CD4-positive, alpha-beta T cell (primary cell): ENCODE results near the gene SYT9. TPM values are rescaled to one million over a fixed set of nuclear protein-coding genes. Genes with fewer than 3 reads are reported as not detected.

ENCODE experiments used
- ATAC-seq: fragments of 200-7000 bp; cut with Tn5 transposase; one replicate; pipeline ENCODE4 v1.10.0; 2022; ENCODE audit warnings: mild to moderate bottlenecking; ENCODE audit not compliant: poor library complexity
- CTCF ChIA-PET: fragments of 350-600 bp; sonication (Branson Sonifier 250); formaldehyde crosslinking; loops from one replicate; lab custom pipeline; 2021; ENCODE audit warnings: antibody characterized with exemption, inconsistent platforms; lab: Charles Lee
- POLR2A ChIA-PET: fragments of 350-600 bp; sonication (Branson Sonifier 250); formaldehyde crosslinking; loops from one replicate; lab custom pipeline; 2021; ENCODE audit warnings: antibody characterized with exemption, inconsistent platforms; lab: Charles Lee
- DNase-seq, 14 experiments: peaks; one replicate each; pipeline ENCODE4 v3.0.0-alpha.2; 2013 to 2020; ENCODE audit warnings: mixed read lengths in 2 of 14
- H3K27ac ChIP-seq, 2 donors: one replicate each; pipeline versions ENCODE4 v1.5.1 to v1.7.0; 2013; ENCODE audit warnings: low read length in 2 of 2, low read depth in 1 of 2, mild to moderate bottlenecking in 1 of 2
- H3K27me3 ChIP-seq, 2 experiments: 1 replicate in 1 of 2; 2 replicates in 1 of 2; pipeline versions ENCODE4 v1.6.1 to v1.7.0; 2013; ENCODE audit warnings: low read length in 2 of 2, control low read depth in 1 of 2, mild to moderate bottlenecking in 1 of 2, moderate library complexity in 1 of 2; ENCODE audit not compliant: insufficient read depth in 2 of 2, control insufficient read depth in 1 of 2
- H3K36me3 ChIP-seq: one replicate; pipeline ENCODE4 v1.6.1; 2013; ENCODE audit warnings: low read length, control low read depth; ENCODE audit not compliant: insufficient read depth
- H3K4me1 ChIP-seq: one replicate; pipeline ENCODE4 v1.6.1; 2013; ENCODE audit warnings: low read length, control low read depth; ENCODE audit not compliant: insufficient read depth
- H3K4me3 ChIP-seq: one replicate; pipeline ENCODE4 v1.5.1; 2013; ENCODE audit warnings: mild to moderate bottlenecking, low read length, moderate library complexity
- H3K9me3 ChIP-seq, 2 experiments: 1 replicate in 1 of 2; 2 replicates in 1 of 2; pipeline versions ENCODE4 v1.6.1 to v1.7.0; 2013; ENCODE audit warnings: low read length in 2 of 2, mild to moderate bottlenecking in 2 of 2, control low read depth in 1 of 2, moderate library complexity in 1 of 2; ENCODE audit not compliant: control insufficient read depth in 1 of 2, insufficient read depth in 1 of 2
- H3K27ac Mint-ChIP-seq: one replicate; pipeline ENCODE4 v1.8.0; 2020; ENCODE audit warnings: mixed read lengths
- H3K27me3 Mint-ChIP-seq: one replicate; pipeline ENCODE4 v1.8.0; 2021; ENCODE audit warnings: mixed read lengths
- H3K36me3 Mint-ChIP-seq: one replicate; pipeline ENCODE4 v1.8.0; 2021; ENCODE audit warnings: low read depth, mixed read lengths
- H3K4me1 Mint-ChIP-seq: one replicate; pipeline ENCODE4 v1.8.0; 2021; ENCODE audit warnings: low read depth, mixed read lengths
- H3K4me3 Mint-ChIP-seq: one replicate; pipeline ENCODE4 v1.8.0; 2020; ENCODE audit warnings: mild to moderate bottlenecking, mixed read lengths
- H3K9me3 Mint-ChIP-seq: one replicate; pipeline ENCODE4 v1.8.0; 2020; ENCODE audit warnings: mixed read lengths
- intact Hi-C, 2 experiments: fragments of 100-400 bp; cut with DNase I in 1 of 2; cut with micrococcal nuclease in 1 of 2; formaldehyde crosslinking; loops; one replicate each; pipeline versions ENCODE4 v1.15.1 to v1.9.0; 2023 to 2025; cut with DNase I, micrococcal nuclease
- polyA plus RNA-seq, 2 donors: library from polyadenylated mRNA; unstranded; fragments of 120-200 nt; gene quantifications; one replicate each; pipeline ENCODE4 v1.2.1, GENCODE V29; 2013
- total RNA-seq, 174 experiments: library from RNA in 2 of 174; stranded (reverse) in 2 of 174; gene quantifications; one replicate each; pipeline ENCODE4 v1.2.3 and lab custom pipeline; 2021 to 2026
- TF ChIP-seq, protein P1 (sequence below): fragments of 200-600 bp; IDR thresholded peaks from one replicate; pipeline ENCODE4 v1.8.0; 2022; ENCODE audit warnings: antibody characterized with exemption, mild to moderate bottlenecking

The SYT9 gene, protein sequence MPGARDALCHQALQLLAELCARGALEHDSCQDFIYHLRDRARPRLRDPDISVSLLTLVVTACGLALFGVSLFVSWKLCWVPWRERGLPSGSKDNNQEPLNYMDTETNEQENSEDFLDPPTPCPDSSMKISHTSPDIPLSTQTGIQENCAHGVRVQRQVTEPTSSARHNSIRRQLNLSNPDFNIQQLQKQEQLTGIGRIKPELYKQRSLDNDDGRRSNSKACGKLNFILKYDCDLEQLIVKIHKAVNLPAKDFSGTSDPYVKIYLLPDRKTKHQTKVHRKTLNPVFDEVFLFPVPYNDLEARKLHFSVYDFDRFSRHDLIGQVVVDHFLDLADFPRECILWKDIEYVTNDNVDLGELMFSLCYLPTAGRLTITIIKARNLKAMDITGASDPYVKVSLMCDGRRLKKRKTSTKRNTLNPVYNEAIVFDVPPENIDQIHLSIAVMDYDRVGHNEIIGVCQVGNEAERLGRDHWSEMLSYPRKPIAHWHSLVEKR
- total RNA-seq (not detected), total RNA-seq (lab: John Stamatoyannopoulos, UW) (0 to 0.09 (median 0) reads per million in 172 experiments)
- not detected for polyA plus RNA-seq (2013, experiment 1 of 2)
- polyA plus RNA-seq (2013, experiment 2 of 2): 0.03 TPM

DNA sequence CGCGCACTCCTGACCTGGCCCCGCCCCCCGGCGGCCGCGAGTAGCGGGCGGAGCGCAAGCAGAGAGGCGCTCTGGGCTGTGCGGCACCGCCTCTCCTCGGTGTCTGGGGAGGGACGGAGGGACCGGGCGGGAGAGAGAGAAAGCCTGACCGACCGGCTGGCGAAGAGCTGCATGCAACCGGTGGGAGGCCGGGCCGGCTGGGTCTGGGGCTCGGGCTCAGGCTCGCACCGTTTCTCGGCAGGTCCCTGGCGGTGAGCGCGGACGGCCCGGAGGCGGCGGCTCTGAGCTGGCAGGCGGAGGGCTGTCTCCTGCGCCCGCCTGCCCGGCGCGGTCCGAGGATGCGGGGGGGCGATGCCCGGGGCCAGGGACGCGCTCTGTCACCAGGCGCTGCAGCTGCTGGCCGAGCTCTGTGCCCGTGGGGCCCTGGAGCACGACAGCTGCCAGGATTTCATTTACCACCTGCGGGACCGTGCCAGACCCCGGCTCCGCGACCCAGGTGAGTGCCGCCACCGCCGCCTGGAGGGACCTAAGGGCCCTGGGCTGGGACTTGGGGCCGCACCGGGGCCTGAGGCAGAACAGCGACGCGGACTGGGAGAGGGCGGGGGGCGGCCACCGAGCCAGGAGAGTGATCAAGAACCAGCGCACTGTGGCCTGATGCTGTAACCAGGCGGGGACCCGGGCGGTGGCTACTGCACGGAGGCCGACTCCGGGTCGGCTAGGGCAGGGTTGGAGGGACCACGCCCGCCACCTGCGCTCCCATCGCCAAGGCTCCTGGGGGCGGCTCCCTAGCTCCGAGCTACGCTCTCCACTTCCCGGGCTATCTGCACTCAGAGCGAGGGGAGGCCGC is at the start of gene SYT9:
TSS of gene SYT9 (plus strand) at position 69 of the 847 bp plus-strand sequence. CDS start at position 352, 283 bp downstream.
- ChIA-PET POLR2A (no interaction called here), CTCF (no interaction called here)
- H3K27me3 Mint-ChIP-seq: peaks cover 68% of the 10 kb centered on the region
- ATAC-seq (no peak), DNase-seq (peak in 1 of 14 experiments; percentile 5)
- H3K4me3 ChIP-seq: no peak within 1 kb of the TSS
- H3K36me3 ChIP-seq: no peaks in the 10 kb centered on the region
- intact Hi-C loops: no loop called here
- TF ChIP-seq, protein P1, sequence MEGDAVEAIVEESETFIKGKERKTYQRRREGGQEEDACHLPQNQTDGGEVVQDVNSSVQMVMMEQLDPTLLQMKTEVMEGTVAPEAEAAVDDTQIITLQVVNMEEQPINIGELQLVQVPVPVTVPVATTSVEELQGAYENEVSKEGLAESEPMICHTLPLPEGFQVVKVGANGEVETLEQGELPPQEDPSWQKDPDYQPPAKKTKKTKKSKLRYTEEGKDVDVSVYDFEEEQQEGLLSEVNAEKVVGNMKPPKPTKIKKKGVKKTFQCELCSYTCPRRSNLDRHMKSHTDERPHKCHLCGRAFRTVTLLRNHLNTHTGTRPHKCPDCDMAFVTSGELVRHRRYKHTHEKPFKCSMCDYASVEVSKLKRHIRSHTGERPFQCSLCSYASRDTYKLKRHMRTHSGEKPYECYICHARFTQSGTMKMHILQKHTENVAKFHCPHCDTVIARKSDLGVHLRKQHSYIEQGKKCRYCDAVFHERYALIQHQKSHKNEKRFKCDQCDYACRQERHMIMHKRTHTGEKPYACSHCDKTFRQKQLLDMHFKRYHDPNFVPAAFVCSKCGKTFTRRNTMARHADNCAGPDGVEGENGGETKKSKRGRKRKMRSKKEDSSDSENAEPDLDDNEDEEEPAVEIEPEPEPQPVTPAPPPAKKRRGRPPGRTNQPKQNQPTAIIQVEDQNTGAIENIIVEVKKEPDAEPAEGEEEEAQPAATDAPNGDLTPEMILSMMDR: no peak
- no peak within 1 kb of the TSS for H3K4me3 Mint-ChIP-seq
- peaks cover 5% of the 10 kb centered on the region for H3K4me1 ChIP-seq
- H3K9me3 Mint-ChIP-seq: no peaks in the 10 kb centered on the region
- no peaks in the 10 kb centered on the region for H3K4me1 Mint-ChIP-seq
- peaks cover 0 to 11% of the 10 kb centered on the region in 2 experiments for H3K9me3 ChIP-seq
- H3K36me3 Mint-ChIP-seq: no peaks in the 10 kb centered on the region
- no peak within 1 kb of the TSS for H3K27ac ChIP-seq
- H3K27ac Mint-ChIP-seq: no peak within 1 kb of the TSS
- peaks cover 36 to 50% of the 10 kb centered on the region in 2 experiments for H3K27me3 ChIP-seq

DNA sequence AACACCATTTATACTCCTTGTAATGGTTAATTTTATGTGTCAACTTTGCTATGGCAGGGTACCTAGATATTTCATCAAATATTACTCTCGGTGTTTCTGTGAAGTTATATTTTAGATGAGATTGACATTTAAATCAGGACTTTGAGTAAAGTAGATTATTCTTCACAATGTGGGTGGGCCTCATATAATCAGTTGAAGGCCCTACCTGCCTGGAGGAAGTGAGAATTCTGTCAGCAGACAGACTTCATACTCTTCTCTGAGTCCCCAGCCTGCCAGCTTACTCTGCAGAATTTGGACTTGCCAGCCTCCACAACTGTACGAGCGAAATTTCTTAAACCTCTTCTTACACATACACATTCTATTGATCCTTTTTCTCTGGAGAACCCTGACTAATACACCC is 49.3 kb upstream of the SYT9 start:
- H3K27me3 ChIP-seq: peaks cover 3 to 7% of the 10 kb centered on the region in 2 experiments
- no peaks in the 10 kb centered on the region for H3K9me3 ChIP-seq
- intact Hi-C loops: no loop called here
- Mint-ChIP-seq H3K9me3 (no peaks in the 10 kb centered on the region), H3K4me3 (no peak overlapping the region), H3K4me1 (no peaks in the 10 kb centered on the region), H3K27me3 (peaks cover 37% of the 10 kb centered on the region), H3K36me3 (no peaks in the 10 kb centered on the region), H3K27ac (no peak overlapping the region)
- ATAC-seq (no peak), DNase-seq (no peak)
- TF ChIP-seq, protein P1: no peak
- ChIA-PET CTCF (no interaction called here), POLR2A (no interaction called here)
- H3K36me3 ChIP-seq: no peaks in the 10 kb centered on the region
- H3K27ac ChIP-seq: no peak overlapping the region
- H3K4me1 ChIP-seq: no peaks in the 10 kb centered on the region
- H3K4me3 ChIP-seq: no peak overlapping the region

DNA sequence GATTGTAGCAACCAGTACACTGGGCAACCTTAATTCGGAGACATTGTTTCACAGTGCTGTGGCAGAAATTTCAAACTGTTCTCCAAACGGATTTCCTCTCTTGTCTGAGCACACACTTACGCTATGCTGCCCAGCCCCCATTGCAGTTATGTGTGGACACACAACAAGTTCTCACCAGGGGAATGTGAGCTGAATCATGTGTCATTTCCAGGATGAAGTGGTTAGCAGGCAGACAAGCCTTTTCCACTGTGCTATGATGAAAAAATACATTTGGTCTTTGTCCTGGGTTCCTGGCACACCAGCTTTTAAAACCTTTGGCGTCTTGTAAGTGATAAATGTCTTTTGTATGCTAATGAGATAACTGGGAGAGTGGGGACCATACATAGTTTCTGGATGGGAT is 46.9 kb upstream of the SYT9 start:
- no peak overlapping the region for H3K27ac ChIP-seq
- Mint-ChIP-seq H3K36me3 (no peaks in the 10 kb centered on the region), H3K9me3 (no peaks in the 10 kb centered on the region), H3K27me3 (peaks cover 39% of the 10 kb centered on the region), H3K4me1 (no peaks in the 10 kb centered on the region), H3K27ac (no peak overlapping the region), H3K4me3 (no peak overlapping the region)
- no peaks in the 10 kb centered on the region for H3K9me3 ChIP-seq
- no peak for DNase-seq
- no peaks in the 10 kb centered on the region for H3K36me3 ChIP-seq
- ChIA-PET CTCF (no interaction called here), POLR2A (no interaction called here)
- H3K27me3 ChIP-seq: peaks cover 3 to 7% of the 10 kb centered on the region in 2 experiments
- ATAC-seq: no peak
- intact Hi-C loops: no loop called here
- no peaks in the 10 kb centered on the region for H3K4me1 ChIP-seq
- H3K4me3 ChIP-seq: no peak overlapping the region
- TF ChIP-seq, protein P1: no peak
